A673 (cell line): ENCODE measurements around the gene ERF. TPM values are rescaled to one million over a fixed set of nuclear protein-coding genes. Genes with fewer than 3 reads are reported as not detected.

Source experiments
- BruUV-seq: library from RNA; stranded (reverse); fragments of 400-500 nt; replicated peaks from 2 replicates; lab custom pipeline; 2021; lab: Mats Ljungman, UMichigan
- CTCF ChIA-PET: fragments of 300-600 bp; sonication (Branson Sonifier 250); formaldehyde crosslinking; loops from one replicate; lab custom pipeline; 2022; ENCODE audit warnings: antibody characterized with exemption; lab: Charles Lee
- POLR2A ChIA-PET: fragments of 300-600 bp; sonication (Branson Sonifier 250); formaldehyde crosslinking; loops from one replicate; lab custom pipeline; 2022; ENCODE audit warnings: antibody characterized with exemption; ENCODE audit not compliant: low non-redundant PET; lab: Charles Lee
- DNase-seq: peaks from one replicate; pipeline ENCODE4 v3.0.0-alpha.2; 2015; ENCODE audit warnings: low spot score
- H3K27ac ChIP-seq: fragments of 200-600 bp; sonication (generic); 2 replicates; pipeline ENCODE4 v1.5.1; 2016; ENCODE audit warnings: mixed run types, low read depth, mild to moderate bottlenecking, mixed read lengths, antibody characterized with exemption, low read length; ENCODE audit not compliant: poor library complexity, severe bottlenecking
- H3K27me3 ChIP-seq: fragments of 200-600 bp; sonication (generic); replicated peaks from 2 replicates; pipeline ENCODE4 v1.6.1; 2017; ENCODE audit warnings: mixed run types, low read depth, mild to moderate bottlenecking, mixed read lengths, antibody characterized with exemption, low read length; ENCODE audit not compliant: insufficient read depth, poor library complexity
- H3K36me3 ChIP-seq: fragments of 200-600 bp; sonication (generic); 2 replicates; pipeline ENCODE4 v1.6.1; 2016; ENCODE audit warnings: mixed run types, mild to moderate bottlenecking, mixed read lengths, antibody characterized with exemption, low read length; ENCODE audit not compliant: insufficient read depth, poor library complexity, severe bottlenecking
- H3K4me1 ChIP-seq: fragments of 200-600 bp; sonication (generic); 2 replicates; pipeline ENCODE4 v1.6.1; 2017; ENCODE audit warnings: mixed run types, mild to moderate bottlenecking, mixed read lengths, antibody characterized with exemption, low read length; ENCODE audit not compliant: insufficient read depth, poor library complexity, severe bottlenecking
- H3K4me3 ChIP-seq: fragments of 200-600 bp; sonication (generic); 2 replicates; pipeline ENCODE4 v1.5.1; 2016; ENCODE audit warnings: low read depth, mixed run types, mild to moderate bottlenecking, mixed read lengths, low read length; ENCODE audit not compliant: poor library complexity, severe bottlenecking
- H3K9me3 ChIP-seq: fragments of 200-600 bp; sonication (generic); 2 replicates; pipeline ENCODE4 v1.6.1; 2016; ENCODE audit warnings: mixed run types, low read depth, mild to moderate bottlenecking, mixed read lengths, antibody characterized with exemption, low read length; ENCODE audit not compliant: poor library complexity, severe bottlenecking
- CTCF ChIP-seq: fragments of 300-800, 200-600 bp; sonication (generic); conservative IDR thresholded peaks from 2 replicates; pipeline ENCODE4 v1.5.1; 2017; ENCODE audit warnings: low read depth, mild to moderate bottlenecking, antibody characterized with exemption, low read length, moderate library complexity, mixed read lengths
- EZH2 ChIP-seq: fragments of 200-600 bp; sonication (generic); IDR thresholded peaks from 2 replicates; pipeline ENCODE4 v1.6.1; 2017; ENCODE audit warnings: borderline replicate concordance, low read depth, mild to moderate bottlenecking, mixed read lengths, antibody characterized with exemption, low read length; ENCODE audit not compliant: poor library complexity, severe bottlenecking
- intact Hi-C: fragments of 100-400 bp; cut with micrococcal nuclease; formaldehyde crosslinking; loops from one replicate; pipeline ENCODE4 v1.10.0; 2022; ENCODE audit not compliant: unreplicated experiment
- total RNA-seq: library from RNA; stranded (reverse); gene quantifications from 2 replicates; pipeline ENCODE4 v1.2.3, GENCODE V29; 2021

The ERF gene
- total RNA-seq, 1 experiment from 2014 or later = 164 TPM

GRCh38 chr19:42284066-42284501 lies 29.2 kb upstream of the ERF start:
- Histone ChIP-seq H3K27ac (peak overlapping the region; percentile 81), H3K4me1 (peaks cover 47% of the 10 kb centered on the region), H3K9me3 (no peaks in the 10 kb centered on the region), H3K27me3 (no peaks in the 10 kb centered on the region), H3K36me3 (peaks cover 24% of the 10 kb centered on the region), H3K4me3 (peak overlapping the region; percentile 45)
- TF ChIP-seq CTCF = no peak
- no peak for TF ChIP-seq EZH2
- ChIA-PET CTCF (no interaction called here), POLR2A (no interaction called here)
- DNase-seq = peak; percentile 91
- no TSS peak for BruUV-seq
- intact Hi-C loops = no loop called here

GRCh38 chr19:42283188-42284065 lies 28.5 kb upstream of the ERF start:
- Histone ChIP-seq H3K27ac (peak overlapping the region; percentile 81), H3K4me3 (peak overlapping the region; percentile 45), H3K36me3 (peaks cover 18% of the 10 kb centered on the region), H3K9me3 (no peaks in the 10 kb centered on the region), H3K4me1 (peaks cover 52% of the 10 kb centered on the region), H3K27me3 (no peaks in the 10 kb centered on the region)
- BruUV-seq = TSS peak; percentile 70
- ChIA-PET CTCF (no interaction called here), POLR2A (no interaction called here)
- peak; percentile 97 for DNase-seq
- intact Hi-C loops = no loop called here
- TF ChIP-seq CTCF = no peak
- TF ChIP-seq EZH2 = no peak

- peaks cover 11% of the 10 kb centered on the region for H3K36me3 ChIP-seq
- no peaks in the 10 kb centered on the region for H3K9me3 ChIP-seq
- no TSS peak for BruUV-seq
- ChIA-PET CTCF (no interaction called here), POLR2A (interaction anchor here (0.6 kb wide), 1 partner anchor 32 kb away, joined by 4 read pairs; no protein-coding TSS in a partner anchor)
- peak overlapping the region; percentile 42 for H3K4me3 ChIP-seq
- H3K27ac ChIP-seq = peak overlapping the region; percentile 91
- TF ChIP-seq EZH2 = no peak
- no peak for TF ChIP-seq CTCF
- H3K27me3 ChIP-seq = no peaks in the 10 kb centered on the region
- intact Hi-C loops = no loop called here
- no peak for DNase-seq
- H3K4me1 ChIP-seq = peaks cover 58% of the 10 kb centered on the region
Measured at GRCh38 chr19:42282819-42283187, 27.9 kb upstream of the ERF start.
